Measurements from ENCODE around the gene ZNF846.
"Not testable (repeated sequence)": the region's sequence is repeated elsewhere in the genome, so short reads cannot be mapped to it uniquely, and the experiment has no call there.

The ZNF846 gene

GRCh38 chr19:9784163-9784496 is 15.6 kb upstream of the ZNF846 start:
- not testable (repeated sequence) for DNase-seq (ENCODE audit: low spot score)

GRCh38 chr19:9782338-9782737 is 13.8 kb upstream of the ZNF846 start:
- DNase-seq (ENCODE audit: low spot score), result no peak

- DNase-seq (ENCODE audit: low spot score), result no peak
Observed at GRCh38 chr19:9757544-9758501, 10.7 kb downstream of the ZNF846 start.

- DNase-seq (ENCODE audit: low spot score), result no peak
Observed at GRCh38 chr19:9752701-9753443, 15.7 kb downstream of the ZNF846 start.

GRCh38 chr19:9751446-9751845 is 17.1 kb downstream of the ZNF846 start:
- DNase-seq (ENCODE audit: low spot score), result no peak

- DNase-seq (ENCODE audit: low spot score), result no peak
Observed at GRCh38 chr19:9741476-9742171, 26.9 kb downstream of the ZNF846 start.

GRCh38 chr19:9735986-9736385 is 32.6 kb downstream of the ZNF846 start:
- DNase-seq (ENCODE audit: low spot score), result peak; percentile 5

- DNase-seq (ENCODE audit: low spot score), result not testable (repeated sequence)
Observed at GRCh38 chr19:9730056-9730455, 38.5 kb downstream of the ZNF846 start.

GRCh38 chr19:9729162-9729561 is 39.4 kb downstream of the ZNF846 start:
- no peak for DNase-seq (ENCODE audit: low spot score)

GRCh38 chr19:9727644-9728043 is 40.9 kb downstream of the ZNF846 start:
- DNase-seq (ENCODE audit: low spot score), result no peak

- DNase-seq (ENCODE audit: low spot score), result not testable (repeated sequence)
Observed at GRCh38 chr19:9725508-9726201, 42.9 kb downstream of the ZNF846 start.

GRCh38 chr19:9724157-9724556 is 44.4 kb downstream of the ZNF846 start:
- DNase-seq (ENCODE audit: low spot score), result no peak

- DNase-seq (ENCODE audit: low spot score), result no peak
Observed at GRCh38 chr19:9721861-9722260, 46.7 kb downstream of the ZNF846 start.

GRCh38 chr19:9720541-9720940 is 48.0 kb downstream of the ZNF846 start:
- DNase-seq (ENCODE audit: low spot score), result no peak

GRCh38 chr19:9711815-9712214 is 56.7 kb downstream of the ZNF846 start:
- no peak for DNase-seq (ENCODE audit: low spot score)

GRCh38 chr19:9709305-9709704 is 59.2 kb downstream of the ZNF846 start:
- no peak for DNase-seq (ENCODE audit: low spot score)

- DNase-seq (ENCODE audit: low spot score), result no peak
Observed at GRCh38 chr19:9705836-9706235, 62.7 kb downstream of the ZNF846 start.

- no peak for DNase-seq (ENCODE audit: low spot score)
Observed at GRCh38 chr19:9702186-9702585, 66.4 kb downstream of the ZNF846 start.

All from iPS-NIHi11 (cell line).